Measurements from ENCODE around the gene UPK3A.
"Not testable (repeated sequence)": the region's sequence is repeated elsewhere in the genome, so short reads cannot be mapped to it uniquely, and the experiment has no call there.

The UPK3A gene

GRCh38 chr22:45259754-45260394 is 24.9 kb upstream of the UPK3A start:
- DNase-seq: no peak

GRCh38 chr22:45260395-45260759 is 24.4 kb upstream of the UPK3A start:
- DNase-seq: not testable (repeated sequence)

- DNase-seq: no peak
Measured at GRCh38 chr22:45261407-45262088, 23.2 kb upstream of the UPK3A start.

GRCh38 chr22:45262195-45262930 is 22.4 kb upstream of the UPK3A start:
- DNase-seq: no peak

- no peak for DNase-seq
Measured at GRCh38 chr22:45262931-45263462, 21.8 kb upstream of the UPK3A start.

- DNase-seq: no peak
Measured at GRCh38 chr22:45263463-45264269, 21.1 kb upstream of the UPK3A start.

GRCh38 chr22:45265535-45265934 is 19.2 kb upstream of the UPK3A start:
- DNase-seq: no peak

GRCh38 chr22:45268167-45268957 is 16.4 kb upstream of the UPK3A start:
- DNase-seq: no peak

- no peak for DNase-seq
Measured at GRCh38 chr22:45268958-45269844, 15.5 kb upstream of the UPK3A start.

GRCh38 chr22:45270095-45271020 is 14.4 kb upstream of the UPK3A start:
- no peak for DNase-seq

- DNase-seq: no peak
Measured at GRCh38 chr22:45271667-45272201, 13.0 kb upstream of the UPK3A start.

- no peak for DNase-seq
Measured at GRCh38 chr22:45272498-45272897, 12.3 kb upstream of the UPK3A start.

- DNase-seq: no peak
Measured at GRCh38 chr22:45273452-45274075, 11.2 kb upstream of the UPK3A start.

- no peak for DNase-seq
Measured at GRCh38 chr22:45276507-45277105, 8.1 kb upstream of the UPK3A start.

GRCh38 chr22:45277720-45278119 is 7.0 kb upstream of the UPK3A start:
- not testable (repeated sequence) for DNase-seq

- DNase-seq: no peak
Measured at GRCh38 chr22:45278125-45278524, 6.6 kb upstream of the UPK3A start.

GRCh38 chr22:45280587-45280980 is 4.2 kb upstream of the UPK3A start:
- no peak for DNase-seq

GRCh38 chr22:45281010-45281409 is 3.7 kb upstream of the UPK3A start:
- DNase-seq: no peak

Measured in NCI-H187 treated with DMSO at 0.1 percent for 48 hours (cell line).